Upper lobe of left lung (tissue), 6 donors: ENCODE measurements around the gene MAP7D1. TPM values are rescaled to one million over a fixed set of nuclear protein-coding genes. Genes with fewer than 3 reads are reported as not detected.
A peak's percentile ranks its signal among the peaks of the same experiment; 100 is the strongest.

Experiments
- ATAC-seq, 2 donors: fragments of 200-7000 bp; cut with Tn5 transposase; one replicate each; pipeline ENCODE4 v1.9.1; 2022; ENCODE audit warnings: mild to moderate bottlenecking in 2 of 2, moderate library complexity in 2 of 2; ENCODE audit not compliant: low FRiP score in 2 of 2
- DNase-seq, 2 donors: peaks; one replicate each; pipeline ENCODE4 v3.0.0-alpha.2; 2019 to 2020
- H3K27ac ChIP-seq, 4 donors: fragments of 200-600 bp; sonication (generic); one replicate each; pipeline ENCODE4 v1.5.1; 2016 to 2019
- H3K27me3 ChIP-seq, 4 donors: fragments of 200-600 bp; sonication (generic); one replicate each; pipeline ENCODE4 v1.5.1; 2017 to 2019
- H3K36me3 ChIP-seq, 4 donors: fragments of 200-600 bp; sonication (generic); one replicate each; pipeline ENCODE4 v1.5.1; 2016 to 2019
- H3K4me1 ChIP-seq, 4 donors: fragments of 200-600 bp; sonication (generic); one replicate each; pipeline ENCODE4 v1.5.1; 2018 to 2019
- H3K4me3 ChIP-seq, 4 donors: fragments of 200-600 bp; sonication (generic); one replicate each; pipeline ENCODE4 v1.5.1; 2017 to 2019; ENCODE audit warnings: mild to moderate bottlenecking in 2 of 4, moderate library complexity in 1 of 4
- H3K9me3 ChIP-seq, 4 donors: fragments of 200-600 bp; sonication (generic); one replicate each; pipeline ENCODE4 v1.5.1; 2018 to 2019
- CTCF ChIP-seq, 6 experiments: fragments of 450-650 bp in 4 of 6; fragments of 200-600 bp in 2 of 6; sonication (generic) in 2 of 6; IDR thresholded peaks; one replicate each; pipeline ENCODE4 v1.5.1; 2016 to 2019; ENCODE audit warnings: antibody characterized with exemption in 6 of 6
- EP300 ChIP-seq, 4 donors: sonication (generic); formaldehyde crosslinking; IDR thresholded peaks; one replicate each; pipeline ENCODE4 v1.5.1; 2017; ENCODE audit warnings: antibody characterized with exemption in 4 of 4, control low read depth in 2 of 4
- POLR2A ChIP-seq, 4 donors: fragments of 450-650 bp; IDR thresholded peaks; one replicate each; pipeline ENCODE4 v1.5.1; 2016 to 2017; ENCODE audit warnings: antibody characterized with exemption in 4 of 4, mild to moderate bottlenecking in 2 of 4
- POLR2AphosphoS5 ChIP-seq, 2 donors: sonication (generic); formaldehyde crosslinking; IDR thresholded peaks; one replicate each; pipeline ENCODE4 v1.5.1; 2017; ENCODE audit warnings: antibody characterized with exemption in 2 of 2
- WGBS, 2 donors: methylation state at CpG; one replicate each; pipeline ENCODE4 v1.1.5; 2017 to 2018; 5-methylcytosine and 5-hydroxymethylcytosine counted together
- total RNA-seq, 6 donors: library from RNA; depleted of rRNA in 4 of 6; stranded (reverse); fragments of >200 nt in 4 of 6; gene quantifications; one replicate each; pipeline versions ENCODE4 v1.1.0 to v1.2.1, GENCODE V29; 2016 to 2021
- donor health status: DM: no; HTN: no; CAD: no; lungs with moderate emphysema.
- donor health status: DM: no; HTN: yes; CAD: no; lungs with severe emphysema.

MAP7D1 gene
- total RNA-seq, 6 donors from 2014 or later, result 129 to 290 (median 153) TPM

GRCh38 chr1:36135796-36136195, 20.2 kb upstream of the MAP7D1 start:
- no peak for TF ChIP-seq EP300 (IDR thresholded peaks at IDR 0.05)
- DNase-seq (no peak), ATAC-seq (no peak)
- no peak overlapping the region for H3K4me3 ChIP-seq
- H3K27me3 ChIP-seq, result no peaks in the 10 kb centered on the region
- peaks cover 10 to 46% (median 33%) of the 10 kb centered on the region in 4 donors for H3K36me3 ChIP-seq
- peaks cover 24 to 37% (median 29%) of the 10 kb centered on the region in 4 donors for H3K4me1 ChIP-seq
- H3K9me3 ChIP-seq, result no peaks in the 10 kb centered on the region
- H3K27ac ChIP-seq, result peak overlapping the region; percentile 10 to 76 (median 42)

GRCh38 chr1:36136535-36136934, 19.4 kb upstream of the MAP7D1 start:
- ATAC-seq (peak in 1 of 2 donors; percentile 60), DNase-seq (peak in 1 of 2 donors; percentile 48)
- TF ChIP-seq EP300 (IDR thresholded peaks at IDR 0.05) (peak in 1 of 4 donors; percentile 10), POLR2AphosphoS5 (IDR thresholded peaks at IDR 0.05) (no peak), POLR2A (IDR thresholded peaks at IDR 0.05) (no peak), CTCF (IDR thresholded peaks at IDR 0.05) (no peak)
- Histone ChIP-seq H3K4me3 (no peak overlapping the region), H3K4me1 (peaks cover 24 to 40% (median 31%) of the 10 kb centered on the region in 4 donors), H3K36me3 (peaks cover 10 to 46% (median 33%) of the 10 kb centered on the region in 4 donors), H3K9me3 (no peaks in the 10 kb centered on the region), H3K27ac (peak overlapping the region; percentile 22 to 76 (median 62)), H3K27me3 (no peaks in the 10 kb centered on the region)
- WGBS, 2 donors, result 55 to 74% methylated on average over 1 of the region's 1 CpG

GRCh38 chr1:36137226-36137625, 18.7 kb upstream of the MAP7D1 start:
- Histone ChIP-seq H3K27me3 (no peaks in the 10 kb centered on the region), H3K36me3 (peaks cover 10 to 46% (median 33%) of the 10 kb centered on the region in 4 donors), H3K4me1 (peaks cover 28 to 44% (median 34%) of the 10 kb centered on the region in 4 donors), H3K4me3 (no peak overlapping the region), H3K27ac (peak overlapping the region in 3 of 4 donors; percentile 25 to 76 (median 61)), H3K9me3 (no peaks in the 10 kb centered on the region)
- DNase-seq (no peak), ATAC-seq (no peak)
- 74 to 75% methylated on average over 5 of the region's 5 CpGs for WGBS, 2 donors
- TF ChIP-seq CTCF (IDR thresholded peaks at IDR 0.05), result no peak
- TF ChIP-seq POLR2AphosphoS5 (IDR thresholded peaks at IDR 0.05), result no peak
- no peak for TF ChIP-seq POLR2A (IDR thresholded peaks at IDR 0.05)
- no peak for TF ChIP-seq EP300 (IDR thresholded peaks at IDR 0.05)

- Histone ChIP-seq H3K4me1 (peaks cover 31 to 50% (median 36%) of the 10 kb centered on the region in 4 donors), H3K36me3 (peaks cover 10 to 46% (median 33%) of the 10 kb centered on the region in 4 donors), H3K27ac (peak overlapping the region in 1 of 4 donors; percentile 76), H3K4me3 (no peak overlapping the region), H3K27me3 (no peaks in the 10 kb centered on the region), H3K9me3 (no peaks in the 10 kb centered on the region)
- ATAC-seq, result no peak
- 85 to 97% methylated on average over 3 of the region's 3 CpGs for WGBS, 2 donors
- no peak for DNase-seq
- TF ChIP-seq POLR2AphosphoS5 (IDR thresholded peaks at IDR 0.05), result no peak
- TF ChIP-seq CTCF (IDR thresholded peaks at IDR 0.05), result no peak
These were observed 18.2 kb upstream of the MAP7D1 start for GRCh38 chr1:36137776-36138175.

- Histone ChIP-seq H3K36me3 (peaks cover 10 to 46% (median 33%) of the 10 kb centered on the region in 4 donors), H3K9me3 (no peaks in the 10 kb centered on the region), H3K4me1 (peaks cover 31 to 58% (median 38%) of the 10 kb centered on the region in 4 donors), H3K4me3 (no peak overlapping the region), H3K27me3 (no peaks in the 10 kb centered on the region), H3K27ac (no peak overlapping the region)
- WGBS, 2 donors, result 84 to 95% methylated on average over 5 of the region's 5 CpGs
- TF ChIP-seq EP300 (IDR thresholded peaks at IDR 0.05) (no peak), POLR2A (IDR thresholded peaks at IDR 0.05) (no peak), CTCF (IDR thresholded peaks at IDR 0.05) (no peak), POLR2AphosphoS5 (IDR thresholded peaks at IDR 0.05) (no peak)
- ATAC-seq (no peak), DNase-seq (no peak)
These were observed 16.4 kb upstream of the MAP7D1 start for GRCh38 chr1:36139521-36139920.
